ENCODE results near the gene SLC22A23. TPM values are rescaled to one million over a fixed set of nuclear protein-coding genes. Genes with fewer than 3 reads are reported as not detected.

Gene SLC22A23
- total and polyA plus RNA-seq, 2 experiments from 2014 or later = 6.1 to 38.3 TPM

- no peak overlapping the region for H3K27ac Mint-ChIP-seq
- DNase-seq (ENCODE audit: low spot score) = no peak
- no peak for ATAC-seq
- peaks cover 3% of the 10 kb centered on the region; the same call in 1 of the 2 replicates for H4K20me1 ChIP-seq (replicated peaks; ENCODE audit: insufficient read depth)
- H2AFZ ChIP-seq = no peak overlapping the region
- H3K36me3 ChIP-seq (ENCODE audit: insufficient read depth) = peaks cover 4% of the 10 kb centered on the region; the same call in 1 of the 2 replicates
- H3K4me3 ChIP-seq = no peak overlapping the region
- no peak overlapping the region for H3K27ac ChIP-seq (ENCODE audit: low read depth)
- no peaks in the 10 kb centered on the region; the same call in 1 of the 2 replicates for H3K9me2 ChIP-seq (ENCODE audit: insufficient read depth)
- no peaks in the 10 kb centered on the region for H3K27me3 ChIP-seq (ENCODE audit: insufficient read depth)
- no peaks in the 10 kb centered on the region for H3F3A ChIP-seq (replicated peaks; ENCODE audit: low read depth)
- no peak overlapping the region for H3K4me2 ChIP-seq
- TF ChIP-seq ZNF114 (CRISPR knock-in tag; IDR thresholded peaks at IDR 0.05) (no peak), NANOG (IDR thresholded peaks at IDR 0.05; ENCODE audit: borderline replicate concordance) (no peak), POLR2AphosphoS5 (IDR thresholded peaks at IDR 0.05; ENCODE audit: low read depth) (no peak), STAT1 (IDR thresholded peaks at IDR 0.05; ENCODE audit: unreplicated experiment) (no peak)
- TF ChIP-seq, protein P1, sequence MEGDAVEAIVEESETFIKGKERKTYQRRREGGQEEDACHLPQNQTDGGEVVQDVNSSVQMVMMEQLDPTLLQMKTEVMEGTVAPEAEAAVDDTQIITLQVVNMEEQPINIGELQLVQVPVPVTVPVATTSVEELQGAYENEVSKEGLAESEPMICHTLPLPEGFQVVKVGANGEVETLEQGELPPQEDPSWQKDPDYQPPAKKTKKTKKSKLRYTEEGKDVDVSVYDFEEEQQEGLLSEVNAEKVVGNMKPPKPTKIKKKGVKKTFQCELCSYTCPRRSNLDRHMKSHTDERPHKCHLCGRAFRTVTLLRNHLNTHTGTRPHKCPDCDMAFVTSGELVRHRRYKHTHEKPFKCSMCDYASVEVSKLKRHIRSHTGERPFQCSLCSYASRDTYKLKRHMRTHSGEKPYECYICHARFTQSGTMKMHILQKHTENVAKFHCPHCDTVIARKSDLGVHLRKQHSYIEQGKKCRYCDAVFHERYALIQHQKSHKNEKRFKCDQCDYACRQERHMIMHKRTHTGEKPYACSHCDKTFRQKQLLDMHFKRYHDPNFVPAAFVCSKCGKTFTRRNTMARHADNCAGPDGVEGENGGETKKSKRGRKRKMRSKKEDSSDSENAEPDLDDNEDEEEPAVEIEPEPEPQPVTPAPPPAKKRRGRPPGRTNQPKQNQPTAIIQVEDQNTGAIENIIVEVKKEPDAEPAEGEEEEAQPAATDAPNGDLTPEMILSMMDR (conservative IDR thresholded peaks at IDR 0.05; ENCODE audit: low read depth in 2 of 2) = peak in 1 of 2 experiments; percentile 20; a peak in 1 of 4 replicates
- TF ChIP-seq, protein P2, sequence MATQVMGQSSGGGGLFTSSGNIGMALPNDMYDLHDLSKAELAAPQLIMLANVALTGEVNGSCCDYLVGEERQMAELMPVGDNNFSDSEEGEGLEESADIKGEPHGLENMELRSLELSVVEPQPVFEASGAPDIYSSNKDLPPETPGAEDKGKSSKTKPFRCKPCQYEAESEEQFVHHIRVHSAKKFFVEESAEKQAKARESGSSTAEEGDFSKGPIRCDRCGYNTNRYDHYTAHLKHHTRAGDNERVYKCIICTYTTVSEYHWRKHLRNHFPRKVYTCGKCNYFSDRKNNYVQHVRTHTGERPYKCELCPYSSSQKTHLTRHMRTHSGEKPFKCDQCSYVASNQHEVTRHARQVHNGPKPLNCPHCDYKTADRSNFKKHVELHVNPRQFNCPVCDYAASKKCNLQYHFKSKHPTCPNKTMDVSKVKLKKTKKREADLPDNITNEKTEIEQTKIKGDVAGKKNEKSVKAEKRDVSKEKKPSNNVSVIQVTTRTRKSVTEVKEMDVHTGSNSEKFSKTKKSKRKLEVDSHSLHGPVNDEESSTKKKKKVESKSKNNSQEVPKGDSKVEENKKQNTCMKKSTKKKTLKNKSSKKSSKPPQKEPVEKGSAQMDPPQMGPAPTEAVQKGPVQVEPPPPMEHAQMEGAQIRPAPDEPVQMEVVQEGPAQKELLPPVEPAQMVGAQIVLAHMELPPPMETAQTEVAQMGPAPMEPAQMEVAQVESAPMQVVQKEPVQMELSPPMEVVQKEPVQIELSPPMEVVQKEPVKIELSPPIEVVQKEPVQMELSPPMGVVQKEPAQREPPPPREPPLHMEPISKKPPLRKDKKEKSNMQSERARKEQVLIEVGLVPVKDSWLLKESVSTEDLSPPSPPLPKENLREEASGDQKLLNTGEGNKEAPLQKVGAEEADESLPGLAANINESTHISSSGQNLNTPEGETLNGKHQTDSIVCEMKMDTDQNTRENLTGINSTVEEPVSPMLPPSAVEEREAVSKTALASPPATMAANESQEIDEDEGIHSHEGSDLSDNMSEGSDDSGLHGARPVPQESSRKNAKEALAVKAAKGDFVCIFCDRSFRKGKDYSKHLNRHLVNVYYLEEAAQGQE (IDR thresholded peaks at IDR 0.05; ENCODE audit: unreplicated experiment) = no peak
- H3K4me1 Mint-ChIP-seq = peaks cover 2% of the 10 kb centered on the region; the same call in 2 of the 3 replicates
- H3K9me3 Mint-ChIP-seq = peaks cover 3% of the 10 kb centered on the region; the same call in 1 of the 3 replicates
- no peak overlapping the region for H3K4me3 Mint-ChIP-seq
- H3K27me3 Mint-ChIP-seq (ENCODE audit: insufficient read depth, low read depth, poor library complexity) = peaks cover 11% of the 10 kb centered on the region
- no peaks in the 10 kb centered on the region for H3K4me1 ChIP-seq (ENCODE audit: insufficient read depth)
- H3K79me2 ChIP-seq (replicated peaks; ENCODE audit: insufficient read depth) = no peaks in the 10 kb centered on the region
- peaks cover 43% of the 10 kb centered on the region for H3K36me3 Mint-ChIP-seq (ENCODE audit: low read depth)
Observed at GRCh38 chr6:3304500-3305215, 152.2 kb downstream of the SLC22A23 start.

DNA sequence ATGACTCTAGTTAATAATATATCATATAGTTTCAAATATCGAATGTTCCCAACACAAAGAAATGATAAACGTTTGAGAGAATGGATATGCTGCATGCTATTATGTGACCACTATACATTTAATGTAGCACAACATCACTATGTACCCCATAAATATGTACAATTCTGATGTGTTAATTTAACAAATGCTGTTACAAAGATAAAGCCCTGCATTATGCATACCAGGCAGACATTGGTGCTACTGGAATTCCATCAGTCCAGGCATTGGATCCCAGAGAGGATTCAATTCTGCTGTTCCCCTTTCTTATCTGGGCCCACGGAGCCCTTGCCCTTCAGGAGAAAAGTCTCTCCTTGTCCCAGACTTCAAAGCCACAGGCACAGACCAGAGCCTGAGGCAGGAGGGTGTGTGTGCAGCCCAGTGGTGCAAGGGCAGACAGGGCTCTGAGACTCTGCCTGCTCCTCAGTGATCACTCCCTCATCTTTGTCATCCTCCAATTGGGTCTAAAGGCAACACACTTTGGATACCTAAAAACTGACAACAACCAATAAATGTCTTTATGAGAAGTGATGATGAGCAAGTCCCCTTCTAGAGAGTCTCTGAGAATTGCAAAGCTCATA is 152.9 kb downstream of the SLC22A23 start:
- Histone ChIP-seq H2AFZ (no peak overlapping the region), H3K9me2 (ENCODE audit: insufficient read depth) (no peaks in the 10 kb centered on the region; the same call in 1 of the 2 replicates), H3K36me3 (ENCODE audit: insufficient read depth) (peaks cover 4% of the 10 kb centered on the region; the same call in 1 of the 2 replicates), H3K27ac (ENCODE audit: low read depth) (no peak overlapping the region), H3K4me1 (ENCODE audit: insufficient read depth) (no peaks in the 10 kb centered on the region), H3K27me3 (ENCODE audit: insufficient read depth) (no peaks in the 10 kb centered on the region), H4K20me1 (replicated peaks; ENCODE audit: insufficient read depth) (peaks cover 4% of the 10 kb centered on the region; the same call in 1 of the 2 replicates), H3K79me2 (replicated peaks; ENCODE audit: insufficient read depth) (no peaks in the 10 kb centered on the region), H3K4me2 (no peak overlapping the region), H3F3A (replicated peaks; ENCODE audit: low read depth) (no peaks in the 10 kb centered on the region), H3K4me3 (no peak overlapping the region)
- Mint-ChIP-seq H3K4me1 (no peaks in the 10 kb centered on the region; the same call in 2 of the 3 replicates), H3K36me3 (ENCODE audit: low read depth) (peaks cover 43% of the 10 kb centered on the region), H3K27ac (no peak overlapping the region), H3K27me3 (ENCODE audit: insufficient read depth, low read depth, poor library complexity) (peaks cover 11% of the 10 kb centered on the region), H3K9me3 (peaks cover 3% of the 10 kb centered on the region; the same call in 1 of the 3 replicates), H3K4me3 (no peak overlapping the region)
- ATAC-seq (no peak), DNase-seq (ENCODE audit: low spot score) (no peak)
- TF ChIP-seq EZH2phosphoT487 (IDR thresholded peaks at IDR 0.05; ENCODE audit: unreplicated experiment) = no peak
- TF ChIP-seq, protein P2 (IDR thresholded peaks at IDR 0.05; ENCODE audit: unreplicated experiment) = no peak
- no peak for TF ChIP-seq ZNF331 (CRISPR knock-in tag; IDR thresholded peaks at IDR 0.05; ENCODE audit: low read depth)
- TF ChIP-seq, protein P1 (conservative IDR thresholded peaks at IDR 0.05; ENCODE audit: low read depth in 2 of 2) = no peak
- TF ChIP-seq STAT1 (IDR thresholded peaks at IDR 0.05; ENCODE audit: unreplicated experiment) = no peak
- TF ChIP-seq NANOG (IDR thresholded peaks at IDR 0.05; ENCODE audit: borderline replicate concordance) = no peak
- TF ChIP-seq JUNB (IDR thresholded peaks at IDR 0.05; ENCODE audit: unreplicated experiment) = no peak
- no peak for TF ChIP-seq CREB1 (CRISPR knock-in tag; IDR thresholded peaks at IDR 0.05; ENCODE audit: low read depth)
